GM19238 (cell line): ENCODE results near the gene PCGF5.
"Not testable (repeated sequence)": the region's sequence is repeated elsewhere in the genome, so short reads cannot be mapped to it uniquely, and the experiment has no call there.

Experiments
- DNase-seq: peaks from one replicate; pipeline ENCODE4 v3.0.0; 2011; ENCODE audit warnings: low spot score; ENCODE audit not compliant: insufficient read length

PCGF5 gene

GRCh38 chr10:91210014-91210413, 10.4 kb upstream of the PCGF5 start:
- DNase-seq, result no peak

GRCh38 chr10:91210435-91210834, 10.0 kb upstream of the PCGF5 start:
- no peak for DNase-seq

GRCh38 chr10:91211675-91212074, 8.8 kb upstream of the PCGF5 start:
- DNase-seq, result no peak

DNA sequence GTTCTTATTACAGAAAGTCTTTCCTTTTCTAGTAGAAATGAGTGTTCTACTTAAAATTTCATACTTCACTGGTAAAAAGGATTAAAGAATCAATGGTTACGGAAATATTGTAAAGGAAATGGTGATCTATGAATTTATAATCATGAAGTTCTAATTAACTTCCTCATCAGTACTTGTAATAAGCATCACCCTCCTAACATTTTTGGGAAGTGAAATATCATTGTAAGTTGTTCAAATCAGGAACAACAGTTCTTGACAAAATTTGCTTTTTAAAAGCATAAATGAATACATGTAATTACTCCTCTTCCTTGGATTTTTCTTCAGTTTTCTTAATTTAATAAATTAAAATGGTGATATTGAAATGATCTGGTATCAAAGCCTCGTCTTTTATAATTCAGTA, 5.6 kb upstream of the PCGF5 start:
- no peak for DNase-seq

- no peak for DNase-seq
These were observed 5.1 kb upstream of the PCGF5 start for GRCh38 chr10:91215384-91215783.

DNA sequence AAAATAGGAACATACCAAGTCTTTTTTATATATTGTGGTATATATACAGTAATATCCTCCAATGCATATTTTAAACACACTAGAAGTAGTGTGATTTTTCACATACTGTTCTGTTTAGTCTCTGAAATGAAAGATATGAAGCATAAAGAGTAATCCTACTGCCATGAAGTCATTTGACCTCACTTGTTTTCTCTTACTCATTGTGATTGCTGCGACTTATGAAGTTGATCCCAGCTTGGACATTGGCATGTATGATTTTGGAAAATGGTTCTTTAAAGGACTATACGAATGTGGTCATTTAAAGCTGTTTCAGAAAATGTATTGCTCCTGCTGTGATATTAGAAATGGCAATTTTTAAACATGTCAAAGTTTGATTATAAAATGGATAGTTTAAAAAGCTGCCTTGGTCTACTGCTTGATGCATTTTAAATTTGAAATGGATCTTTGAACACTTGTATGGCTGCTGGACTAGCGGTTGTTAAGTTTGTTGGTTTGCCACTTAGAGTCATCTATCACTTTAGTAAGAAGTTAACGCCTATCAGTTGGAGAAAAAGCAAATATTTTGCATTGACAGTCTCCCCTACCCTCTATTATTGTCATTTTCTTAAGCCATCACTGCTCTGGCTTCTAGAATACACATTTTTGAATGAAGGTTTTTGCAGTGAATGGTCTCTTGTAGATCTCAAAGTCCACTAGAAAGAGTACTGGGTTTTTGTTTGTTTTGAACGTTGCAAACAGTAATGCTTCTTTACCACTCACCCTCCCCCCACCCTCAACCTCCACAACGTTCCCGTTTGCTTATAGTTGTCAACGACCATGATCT, 881 bp upstream of the PCGF5 start:
- no peak for DNase-seq

- DNase-seq, result no peak
These were observed 652 bp downstream of the PCGF5 start for GRCh38 chr10:91220954-91221675.

- DNase-seq, result no peak
These were observed 5.6 kb downstream of the PCGF5 start for GRCh38 chr10:91226093-91226492.

DNA sequence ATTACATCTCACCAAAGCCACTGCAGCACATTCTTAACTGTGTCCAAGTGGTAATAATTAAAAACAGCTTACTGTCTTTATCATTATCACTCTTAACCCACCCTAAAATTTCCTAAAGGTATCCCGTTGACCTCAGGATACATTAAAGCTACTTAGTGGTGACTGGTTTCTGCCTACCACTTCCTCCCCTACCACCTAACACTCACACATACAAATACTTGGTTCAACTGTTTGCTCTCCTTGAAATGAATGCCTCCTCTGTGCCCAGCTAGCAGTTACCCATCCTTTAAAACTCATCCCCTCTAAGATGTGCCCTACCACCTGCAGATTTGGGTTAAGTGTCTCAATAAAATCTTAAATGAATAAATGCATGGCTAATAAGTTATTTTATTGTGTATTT, 7.1 kb downstream of the PCGF5 start:
- no peak for DNase-seq

DNA sequence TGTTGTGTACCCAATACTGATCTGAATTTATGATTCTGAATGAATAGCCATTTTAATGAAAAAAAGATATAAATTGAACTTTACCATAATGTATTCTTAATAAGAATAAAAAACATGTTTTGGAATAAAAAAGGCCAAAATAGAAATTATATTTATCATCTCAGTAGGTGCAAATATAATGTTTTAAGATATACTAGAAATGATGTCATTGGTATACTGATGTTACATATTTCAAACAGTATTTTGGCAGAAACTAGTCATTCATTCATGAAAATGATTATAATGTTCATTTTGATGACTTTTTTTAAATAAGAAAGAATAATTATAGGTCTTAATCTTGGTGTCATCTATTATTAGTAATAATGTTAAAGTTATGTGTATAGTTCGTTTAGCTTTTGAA, 9.2 kb downstream of the PCGF5 start:
- DNase-seq, result no peak

DNA sequence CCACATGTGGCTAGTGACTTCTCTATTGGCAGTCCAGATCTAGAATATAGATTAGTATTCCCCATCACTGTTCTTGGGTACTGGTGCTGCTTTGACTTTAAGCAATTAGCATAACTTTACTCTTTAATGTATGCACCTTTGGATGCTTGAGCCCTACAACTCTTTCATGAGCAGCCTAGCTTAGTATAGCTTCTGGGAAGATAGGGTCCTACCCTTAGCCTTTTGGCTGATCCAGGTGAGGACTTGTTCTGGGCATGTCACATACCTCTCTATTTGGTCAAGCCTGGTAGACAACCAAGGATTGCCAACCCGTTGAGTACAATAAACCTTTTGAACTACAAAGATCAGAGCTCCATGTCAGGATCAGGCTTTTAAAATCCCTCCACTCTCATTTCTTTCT, 17.7 kb downstream of the PCGF5 start:
- no peak for DNase-seq

GRCh38 chr10:91239789-91240188, 19.3 kb downstream of the PCGF5 start:
- DNase-seq, result no peak

DNA sequence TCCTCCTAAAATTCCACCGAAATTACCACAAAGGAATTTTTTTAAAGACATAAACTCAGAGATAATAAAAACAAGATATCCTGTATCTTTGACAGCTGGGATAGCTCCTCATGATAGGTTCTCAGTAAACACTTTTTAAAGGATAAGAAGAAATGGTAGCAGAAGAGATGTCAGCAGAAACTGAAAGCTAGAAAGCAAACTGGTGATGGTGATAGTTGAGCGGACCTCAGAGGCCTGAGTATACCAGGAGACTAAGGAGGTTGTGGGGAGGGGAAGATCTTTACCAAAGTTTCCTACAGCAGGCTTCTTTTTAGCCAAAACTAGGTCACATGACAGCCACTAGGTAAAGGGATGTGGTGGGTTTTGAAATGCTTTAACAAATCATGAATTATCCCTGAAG, 22.5 kb downstream of the PCGF5 start:
- no peak for DNase-seq

DNA sequence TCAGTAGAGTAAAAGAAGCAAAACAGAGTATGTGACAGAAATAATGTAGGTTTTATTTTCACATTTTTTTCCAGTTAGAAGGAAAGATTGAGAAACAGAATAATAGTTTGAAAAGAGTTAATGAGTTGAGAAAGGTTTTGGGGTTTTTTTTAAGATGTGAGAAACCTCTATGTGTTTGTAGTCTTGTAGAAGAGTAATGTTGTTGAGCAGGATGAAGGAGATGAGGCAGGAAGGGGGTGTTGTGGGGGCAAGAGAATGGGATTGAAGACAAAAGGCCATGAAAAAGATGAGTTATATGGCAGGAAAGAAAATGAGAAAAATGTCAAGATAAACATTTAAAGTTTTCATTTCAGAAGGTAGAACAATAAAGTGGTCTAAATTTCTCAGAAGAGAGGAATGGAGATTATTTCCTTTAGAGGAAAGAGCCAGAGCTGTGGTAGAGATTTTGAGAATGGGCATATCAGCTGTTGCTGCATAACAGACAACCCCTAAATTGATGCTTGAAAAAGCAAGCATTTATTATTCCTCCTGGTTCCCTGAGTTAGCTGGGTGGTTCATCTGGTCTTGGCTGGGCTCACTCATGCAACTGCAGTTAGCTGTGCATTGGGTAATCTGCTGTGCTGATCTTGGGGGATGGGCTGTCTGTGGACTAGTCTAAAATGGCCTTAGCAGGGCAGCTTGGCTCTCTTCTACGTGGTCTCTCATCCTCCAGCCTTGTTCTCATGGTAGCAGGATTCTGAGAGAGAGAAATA, 27.1 kb downstream of the PCGF5 start:
- no peak for DNase-seq

DNA sequence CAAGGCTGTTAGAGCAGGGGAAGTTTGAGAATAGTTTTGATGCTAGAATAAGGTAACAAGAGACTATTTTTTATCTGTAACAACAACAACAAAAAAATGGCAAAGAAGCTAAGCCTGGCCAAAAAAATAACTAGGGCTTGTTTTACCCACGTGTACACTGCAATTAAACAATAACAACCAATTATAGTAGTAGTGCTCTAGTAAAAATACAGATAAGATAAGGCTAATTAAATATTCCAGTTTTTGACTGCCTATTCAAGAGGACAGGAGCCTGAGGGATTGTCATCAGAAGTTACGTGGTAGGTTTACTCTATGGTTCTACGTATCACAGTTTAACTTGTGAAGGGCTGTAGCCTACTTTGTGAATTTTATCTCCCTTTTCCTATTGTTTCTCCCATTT, 29.2 kb downstream of the PCGF5 start:
- DNase-seq, result no peak

- DNase-seq, result no peak
These were observed 29.9 kb downstream of the PCGF5 start for GRCh38 chr10:91250341-91250740.

GRCh38 chr10:91251430-91252056, 31.1 kb downstream of the PCGF5 start:
- no peak for DNase-seq

- DNase-seq, result no peak
These were observed 32.8 kb downstream of the PCGF5 start for GRCh38 chr10:91253300-91253699.

DNA sequence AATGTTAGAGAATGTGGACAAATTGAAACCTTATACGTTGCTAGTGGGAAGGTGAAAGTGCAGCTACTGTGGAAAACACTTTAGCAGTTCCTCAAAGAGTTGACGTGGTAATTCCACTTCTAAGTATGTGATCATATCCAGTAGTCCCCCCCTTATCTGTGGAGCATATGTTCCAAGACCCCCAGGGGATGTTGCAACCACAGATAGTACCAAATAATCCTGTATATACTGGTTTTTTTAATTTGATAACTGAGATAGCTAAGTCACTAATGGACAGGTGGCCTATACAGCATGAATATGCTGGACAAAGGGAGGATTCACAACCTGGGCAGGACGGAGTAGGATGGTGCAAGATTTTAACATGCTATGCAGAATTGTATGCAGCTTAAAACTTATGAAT, 36.8 kb downstream of the PCGF5 start:
- no peak for DNase-seq

GRCh38 chr10:91260417-91260816, 40.0 kb downstream of the PCGF5 start:
- not testable (repeated sequence) for DNase-seq

GRCh38 chr10:91271886-91272285, 51.4 kb downstream of the PCGF5 start:
- no peak for DNase-seq
